ENCODE data around the gene SPTLC2. TPM values are rescaled to one million over a fixed set of nuclear protein-coding genes. Genes with fewer than 3 reads are reported as not detected.

The SPTLC2 gene
- total and polyA plus RNA-seq, 2 of the 8 experiments (the other 6 are each of a cell fraction or from before 2014, with no cell fraction given): 8.9 to 35.1 TPM

DNA sequence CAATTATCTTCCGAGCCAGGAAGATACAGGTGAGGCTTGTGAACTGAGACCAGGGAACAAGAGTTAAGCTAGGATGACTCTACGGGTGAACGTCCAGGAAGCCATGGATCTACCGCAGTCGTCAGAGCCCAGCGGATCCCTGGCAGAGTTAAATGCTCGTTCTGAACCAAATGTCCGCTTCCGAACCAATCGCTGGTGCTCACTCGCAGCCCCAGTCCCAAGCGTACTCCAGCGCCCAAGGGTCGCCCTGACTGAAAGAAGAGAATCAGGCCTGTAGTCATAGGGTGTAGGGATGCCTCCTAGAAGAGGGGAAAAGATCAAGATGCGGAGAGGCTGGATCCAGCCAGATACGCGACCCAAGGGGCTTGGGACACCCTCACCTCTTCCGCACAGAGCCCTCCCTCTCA is 159.3 kb downstream of the SPTLC2 start (continued):
- TF ChIP-seq CEBPB (IDR thresholded peaks at IDR 0.05; ENCODE audit: low read depth, low read length) (no peak), CBX8 (IDR thresholded peaks at IDR 0.05; ENCODE audit: borderline replicate concordance, low read depth, low read length) (no peak), POLR2AphosphoS5 (IDR thresholded peaks at IDR 0.05; ENCODE audit: low read depth, low read length) (peak; percentile 53; the same call in 1 of the 2 replicates), TAF1 (IDR thresholded peaks at IDR 0.05; ENCODE audit: low read depth, low read length) (peak; percentile 59; the same call in 1 of the 2 replicates), HDAC6 (IDR thresholded peaks at IDR 0.05; ENCODE audit: low read depth, low read length) (no peak)

Small RNA genes within 50 kb of the gene (small RNA-seq; reads per million reads assigned to genes)
- gene COX6CP11 (ENCODE audit: insufficient read depth): not detected
- gene RF00404 (ENCODE audit: insufficient read depth): not detected
- not detected for gene RN7SL587P (ENCODE audit: insufficient read depth)

Other genes with a start within 250 kb of the SPTLC2 start
- gene TMED8, start 239.5 kb downstream of the SPTLC2 start, total RNA-seq (2021; fragmentation: NEBNext Ultra II Directional; extraction: Animal tissue kit (Norgen Biotek cat#: 25700)): 13.1 and 13.4 TPM in 2 replicates
- 4.8 and 5.5 TPM in 2 replicates for gene TMED8, start 239.5 kb downstream of the SPTLC2 start, polyA plus RNA-seq (2011; rRNA removed)
- 0.99 and 1.0 TPM in 2 replicates for gene SAMD15, start 239.3 kb downstream of the SPTLC2 start, total RNA-seq (2021; fragmentation: NEBNext Ultra II Directional; extraction: Animal tissue kit (Norgen Biotek cat#: 25700))
- 0.17 and 0.42 TPM in 2 replicates for gene SAMD15, start 239.3 kb downstream of the SPTLC2 start, polyA plus RNA-seq (2011; rRNA removed)
- 0.48 TPM in 1 of 2 replicates, not detected in the other for gene NOXRED1, start 193.1 kb downstream of the SPTLC2 start, total RNA-seq (2021; fragmentation: NEBNext Ultra II Directional; extraction: Animal tissue kit (Norgen Biotek cat#: 25700))
- 0.14 and 0.23 TPM in 2 replicates for gene NOXRED1, start 193.1 kb downstream of the SPTLC2 start, polyA plus RNA-seq (2011; rRNA removed)
- gene VIPAS39, start 159.0 kb downstream of the SPTLC2 start, total RNA-seq (2021; fragmentation: NEBNext Ultra II Directional; extraction: Animal tissue kit (Norgen Biotek cat#: 25700)): 16.3 and 19.6 TPM in 2 replicates
- gene VIPAS39, start 159.0 kb downstream of the SPTLC2 start, polyA plus RNA-seq (2011; rRNA removed): 13.3 and 20.6 TPM in 2 replicates
- 215 and 221 TPM in 2 replicates for gene AHSA1, start 158.5 kb downstream of the SPTLC2 start, total RNA-seq (2021; fragmentation: NEBNext Ultra II Directional; extraction: Animal tissue kit (Norgen Biotek cat#: 25700))
- gene AHSA1, start 158.5 kb downstream of the SPTLC2 start, polyA plus RNA-seq (2011; rRNA removed): 155 and 174 TPM in 2 replicates
- gene ISM2, start 117.8 kb downstream of the SPTLC2 start, total RNA-seq (2021; fragmentation: NEBNext Ultra II Directional; extraction: Animal tissue kit (Norgen Biotek cat#: 25700)): 0.52 TPM in 2 replicates
- 0.61 and 0.79 TPM in 2 replicates for gene ISM2, start 117.8 kb downstream of the SPTLC2 start, polyA plus RNA-seq (2011; rRNA removed)
- gene ALKBH1, start 91.4 kb upstream of the SPTLC2 start, total RNA-seq (2021; fragmentation: NEBNext Ultra II Directional; extraction: Animal tissue kit (Norgen Biotek cat#: 25700)): 19.9 and 20.0 TPM in 2 replicates
- 9.5 and 14.3 TPM in 2 replicates for gene ALKBH1, start 91.4 kb upstream of the SPTLC2 start, polyA plus RNA-seq (2011; rRNA removed)
- 356 and 383 TPM in 2 replicates for gene SLIRP, start 91.5 kb upstream of the SPTLC2 start, total RNA-seq (2021; fragmentation: NEBNext Ultra II Directional; extraction: Animal tissue kit (Norgen Biotek cat#: 25700))
- gene SLIRP, start 91.5 kb upstream of the SPTLC2 start, polyA plus RNA-seq (2011; rRNA removed): 255 and 374 TPM in 2 replicates
- 79.2 and 88.8 TPM in 2 replicates for gene SNW1, start 144.5 kb upstream of the SPTLC2 start, total RNA-seq (2021; fragmentation: NEBNext Ultra II Directional; extraction: Animal tissue kit (Norgen Biotek cat#: 25700))
- 7.3 and 13.2 TPM in 2 replicates for gene SNW1, start 144.5 kb upstream of the SPTLC2 start, polyA plus RNA-seq (2011; rRNA removed)
- 11.0 and 11.5 TPM in 2 replicates for gene ADCK1, start 183.5 kb upstream of the SPTLC2 start, total RNA-seq (2021; fragmentation: NEBNext Ultra II Directional; extraction: Animal tissue kit (Norgen Biotek cat#: 25700))
- gene ADCK1, start 183.5 kb upstream of the SPTLC2 start, polyA plus RNA-seq (2011; rRNA removed): 16.8 and 23.0 TPM in 2 replicates